HG03139 (cell line): ENCODE results near the gene SHISA2.
"Not testable (repeated sequence)": the region's sequence is repeated elsewhere in the genome, so short reads cannot be mapped to it uniquely, and the experiment has no call there.

Experiments
- ATAC-seq: cut with Tn5 transposase; IDR thresholded peaks from one replicate; pipeline ENCODE4 v1.9.1; 2021; ENCODE audit not compliant: unreplicated experiment

The SHISA2 gene

GRCh38 chr13:26051657-26052311 is at the start of gene SHISA2:
Gene SHISA2 (minus strand): TSS chr13:26052016. CDS start chr13:26050975, 1,041 bp downstream.
- ATAC-seq: no peak

GRCh38 chr13:26095846-26096610 is 44.2 kb upstream of the SHISA2 start:
- no peak for ATAC-seq

GRCh38 chr13:26095338-26095737 is 43.5 kb upstream of the SHISA2 start:
- ATAC-seq: no peak

GRCh38 chr13:26076821-26077220 is 25.0 kb upstream of the SHISA2 start:
- not testable (repeated sequence) for ATAC-seq

GRCh38 chr13:26075498-26075897 is 23.7 kb upstream of the SHISA2 start:
- no peak for ATAC-seq

GRCh38 chr13:26074706-26075105 is 22.9 kb upstream of the SHISA2 start:
- ATAC-seq: no peak

GRCh38 chr13:26072335-26072734 is 20.5 kb upstream of the SHISA2 start:
- ATAC-seq: not testable (repeated sequence)

GRCh38 chr13:26071691-26072090 is 19.9 kb upstream of the SHISA2 start:
- no peak for ATAC-seq

- not testable (repeated sequence) for ATAC-seq
Observed at GRCh38 chr13:26069642-26070041, 17.8 kb upstream of the SHISA2 start.

- not testable (repeated sequence) for ATAC-seq
Observed at GRCh38 chr13:26068372-26068771, 16.6 kb upstream of the SHISA2 start.

- no peak for ATAC-seq
Observed at GRCh38 chr13:26067601-26068000, 15.8 kb upstream of the SHISA2 start.

- ATAC-seq: not testable (repeated sequence)
Observed at GRCh38 chr13:26066492-26066891, 14.7 kb upstream of the SHISA2 start.

- ATAC-seq: no peak
Observed at GRCh38 chr13:26062853-26063444, 11.1 kb upstream of the SHISA2 start.

- no peak for ATAC-seq
Observed at GRCh38 chr13:26061947-26062346, 10.1 kb upstream of the SHISA2 start.

GRCh38 chr13:26061256-26061655 is 9.4 kb upstream of the SHISA2 start:
- no peak for ATAC-seq

- no peak for ATAC-seq
Observed at GRCh38 chr13:26060357-26060756, 8.5 kb upstream of the SHISA2 start.

- no peak for ATAC-seq
Observed at GRCh38 chr13:26058704-26059103, 6.9 kb upstream of the SHISA2 start.

- ATAC-seq: no peak
Observed at GRCh38 chr13:26054896-26055295, 3.1 kb upstream of the SHISA2 start.

GRCh38 chr13:26053418-26053980 is 1.7 kb upstream of the SHISA2 start:
- no peak for ATAC-seq

- no peak for ATAC-seq
Observed at GRCh38 chr13:26052337-26052736, 521 bp upstream of the SHISA2 start.

- no peak for ATAC-seq
Observed at GRCh38 chr13:26051231-26051656, 572 bp downstream of the SHISA2 start.
